Measurements from ENCODE around the gene PAX6. TPM values are rescaled to one million over a fixed set of nuclear protein-coding genes. Genes with fewer than 3 reads are reported as not detected.

The PAX6 gene
- total RNA-seq, 6 experiments from 2014 or later: 1.3 to 1.5 (median 1.4) TPM; not detected in 2

DNA sequence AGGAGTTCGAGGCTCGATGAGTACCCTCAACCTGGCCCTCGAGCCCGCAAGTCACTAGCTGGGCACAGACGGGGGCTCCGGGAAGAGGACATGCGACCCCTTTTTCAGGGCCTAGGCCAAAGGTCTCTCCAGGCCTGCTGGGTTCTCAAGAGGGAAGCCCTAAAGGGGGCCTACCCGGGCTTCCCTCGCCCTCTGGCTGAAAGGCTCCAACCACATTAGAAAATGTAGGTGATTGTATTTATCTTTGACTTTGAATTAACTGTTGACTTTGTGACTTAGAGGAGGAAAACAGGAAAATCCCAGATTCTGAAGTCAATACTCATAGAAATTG lies 7.3 kb upstream of the PAX6 start:
- Mint-ChIP-seq H3K36me3 (ENCODE audit: low read depth) (no peaks in the 10 kb centered on the region), H3K9me3 (no peaks in the 10 kb centered on the region), H3K27ac (no peak overlapping the region), H3K4me3 (no peak overlapping the region), H3K27me3 (ENCODE audit: insufficient read depth) (peaks cover 70% of the 10 kb centered on the region), H3K4me1 (ENCODE audit: low read depth) (peaks cover 23% of the 10 kb centered on the region)
- no peak for TF ChIP-seq CTCF (IDR thresholded peaks at IDR 0.05)
- no peak for DNase-seq

DNA sequence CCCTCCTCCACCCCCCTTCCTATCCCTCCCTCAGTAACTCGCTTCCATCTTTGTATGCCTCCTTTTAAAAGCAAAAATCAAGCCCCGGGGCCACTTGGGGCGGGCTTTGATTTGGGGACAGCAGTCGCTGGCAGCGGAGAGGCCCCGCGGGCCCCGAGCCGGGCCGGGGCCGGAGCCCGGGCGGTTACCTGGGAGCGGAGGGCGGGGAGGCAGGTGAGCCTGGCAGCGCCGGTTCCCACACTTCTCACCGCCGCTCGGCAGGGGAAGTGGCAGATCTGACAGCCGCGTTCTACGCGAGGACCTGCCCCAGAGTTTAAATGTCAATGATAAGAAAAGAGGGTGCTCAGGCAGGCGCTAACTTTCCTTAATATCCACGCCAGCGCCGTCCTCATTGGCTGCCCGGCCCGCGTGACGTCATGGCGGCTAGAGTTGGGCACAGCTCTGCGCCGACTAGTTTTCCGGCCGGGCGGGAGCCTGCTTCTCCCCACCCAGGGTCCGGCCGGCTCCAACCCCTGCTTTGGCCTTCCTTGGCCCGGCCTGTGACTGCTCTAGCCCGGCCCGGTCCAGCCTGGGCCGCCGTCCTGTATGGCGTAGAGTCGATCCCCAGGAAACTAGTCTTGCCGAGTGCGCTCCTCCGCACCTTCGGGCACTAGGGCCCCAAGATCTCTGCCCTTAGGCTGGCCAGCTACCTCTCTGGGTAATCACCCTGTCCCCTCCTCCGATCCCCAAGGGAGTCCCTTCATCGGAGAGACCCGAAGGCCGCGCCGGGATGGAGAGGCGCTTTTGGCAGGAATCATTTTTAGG lies 6.7 kb upstream of the PAX6 start:
- H3K4me1 Mint-ChIP-seq (ENCODE audit: low read depth): peaks cover 23% of the 10 kb centered on the region
- H3K9me3 Mint-ChIP-seq: no peaks in the 10 kb centered on the region
- H3K27me3 Mint-ChIP-seq (ENCODE audit: insufficient read depth): peaks cover 65% of the 10 kb centered on the region
- H3K36me3 Mint-ChIP-seq (ENCODE audit: low read depth): no peaks in the 10 kb centered on the region
- no peak for DNase-seq
- no peak overlapping the region for H3K27ac Mint-ChIP-seq
- no peak overlapping the region for H3K4me3 Mint-ChIP-seq
- no peak for TF ChIP-seq CTCF (IDR thresholded peaks at IDR 0.05)

DNA sequence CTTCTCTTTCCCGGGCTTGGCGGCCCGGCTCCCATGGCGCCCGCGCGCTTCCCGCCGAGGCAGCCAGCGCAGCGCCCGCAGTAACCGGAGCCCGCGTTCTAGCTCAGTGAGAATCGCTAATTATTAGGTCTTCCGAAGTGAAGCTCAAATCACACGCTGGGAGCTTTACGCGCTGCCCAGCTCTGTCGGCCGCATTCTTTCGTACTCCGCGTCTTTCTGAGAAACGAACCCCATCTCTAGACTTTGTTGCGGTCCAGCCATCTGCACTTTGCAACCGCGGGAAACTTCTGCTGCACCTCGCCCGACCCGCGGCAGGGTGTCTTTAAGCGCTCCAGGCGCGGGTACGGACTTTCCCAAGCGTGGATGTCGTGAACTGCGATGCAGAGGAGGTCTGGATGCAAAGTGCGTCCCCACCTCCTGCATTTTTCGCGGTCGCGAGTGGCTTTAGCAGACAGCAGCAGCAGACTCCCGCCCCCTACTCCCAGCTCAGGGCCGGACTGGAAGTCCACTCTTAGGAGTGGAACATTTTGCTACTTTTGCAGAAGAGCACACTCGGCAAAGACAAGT lies 6.0 kb upstream of the PAX6 start:
- H3K27me3 Mint-ChIP-seq (ENCODE audit: insufficient read depth): peaks cover 64% of the 10 kb centered on the region
- no peak for DNase-seq
- H3K9me3 Mint-ChIP-seq: no peaks in the 10 kb centered on the region
- peaks cover 28% of the 10 kb centered on the region for H3K4me1 Mint-ChIP-seq (ENCODE audit: low read depth)
- peak overlapping the region; percentile 65 for H3K4me3 Mint-ChIP-seq
- no peaks in the 10 kb centered on the region for H3K36me3 Mint-ChIP-seq (ENCODE audit: low read depth)
- no peak overlapping the region for H3K27ac Mint-ChIP-seq
- TF ChIP-seq CTCF (IDR thresholded peaks at IDR 0.05): no peak

- peak overlapping the region; percentile 84 for H3K4me3 Mint-ChIP-seq
- H3K9me3 Mint-ChIP-seq: no peaks in the 10 kb centered on the region
- peaks cover 33% of the 10 kb centered on the region for H3K4me1 Mint-ChIP-seq (ENCODE audit: low read depth)
- peaks cover 63% of the 10 kb centered on the region for H3K27me3 Mint-ChIP-seq (ENCODE audit: insufficient read depth)
- H3K27ac Mint-ChIP-seq: no peak overlapping the region
- DNase-seq: no peak
- H3K36me3 Mint-ChIP-seq (ENCODE audit: low read depth): no peaks in the 10 kb centered on the region
- no peak for TF ChIP-seq CTCF (IDR thresholded peaks at IDR 0.05)
These were observed 5.4 kb upstream of the PAX6 start for GRCh38 chr11:31816468-31817053.

GRCh38 chr11:31815711-31816467 lies 4.8 kb upstream of the PAX6 start:
- DNase-seq: no peak
- H3K27me3 Mint-ChIP-seq (ENCODE audit: insufficient read depth): peaks cover 61% of the 10 kb centered on the region
- no peak for TF ChIP-seq CTCF (IDR thresholded peaks at IDR 0.05)
- H3K4me1 Mint-ChIP-seq (ENCODE audit: low read depth): peaks cover 36% of the 10 kb centered on the region
- no peaks in the 10 kb centered on the region for H3K9me3 Mint-ChIP-seq
- peak overlapping the region; percentile 84 for H3K4me3 Mint-ChIP-seq
- H3K36me3 Mint-ChIP-seq (ENCODE audit: low read depth): no peaks in the 10 kb centered on the region
- H3K27ac Mint-ChIP-seq: no peak overlapping the region
